Right lobe of liver (tissue), 4 donors: Measurements from ENCODE around the gene KCNIP1.

ENCODE experiments used
- CTCF ChIP-seq, 4 donors: fragments of 200-600 bp in 3 of 4; fragments of 450-650 bp in 1 of 4; IDR thresholded peaks; one replicate each; pipeline versions ENCODE4 v1.5.1 to v1.8.0; 2016 to 2022; ENCODE audit warnings: antibody characterized with exemption in 4 of 4, mild to moderate bottlenecking in 2 of 4
- POLR2A ChIP-seq: fragments of 450-650 bp; IDR thresholded peaks from one replicate; pipeline ENCODE4 v1.6.1; 2017; ENCODE audit warnings: antibody characterized with exemption, mild to moderate bottlenecking
- donor health status: DM: no; HTN: no; CAD: no.
- donor health status: DM: no; HTN: no; CAD: no.
- donor health status: DM: no; HTN: yes; CAD: no.

DNA sequence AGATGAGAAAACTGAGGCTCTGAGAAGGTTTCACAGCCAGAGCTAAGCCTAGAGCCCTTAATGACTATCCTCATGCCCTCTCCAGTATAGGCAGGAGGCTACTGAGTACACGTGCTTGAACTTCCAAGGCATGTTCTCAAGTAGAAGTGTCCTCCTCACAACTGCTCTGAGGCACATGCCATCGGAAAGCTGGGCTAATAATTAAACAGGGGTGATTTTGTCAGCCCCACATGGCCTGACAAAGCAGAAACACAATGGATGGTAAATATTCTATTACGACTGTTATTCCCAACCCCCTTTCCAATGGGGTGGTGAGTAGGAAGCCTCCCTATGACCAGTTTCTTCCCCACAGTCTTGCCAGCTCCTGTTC lies 34.3 kb downstream of the KCNIP1 start:
- no peak for TF ChIP-seq CTCF (IDR thresholded peaks at IDR 0.05)
- TF ChIP-seq POLR2A: no peak
